ENCODE results near the gene ZNF761. TPM values are rescaled to one million over a fixed set of nuclear protein-coding genes. Genes with fewer than 3 reads are reported as not detected.
"Not testable (repeated sequence)": the region's sequence is repeated elsewhere in the genome, so short reads cannot be mapped to it uniquely, and the experiment has no call there.

Gene ZNF761
- total RNA-seq, 5 donors from 2014 or later (not counting 1 experiment from before 2014, with no cell fraction given): 9.6 to 14.5 (median 13.0) TPM

DNA sequence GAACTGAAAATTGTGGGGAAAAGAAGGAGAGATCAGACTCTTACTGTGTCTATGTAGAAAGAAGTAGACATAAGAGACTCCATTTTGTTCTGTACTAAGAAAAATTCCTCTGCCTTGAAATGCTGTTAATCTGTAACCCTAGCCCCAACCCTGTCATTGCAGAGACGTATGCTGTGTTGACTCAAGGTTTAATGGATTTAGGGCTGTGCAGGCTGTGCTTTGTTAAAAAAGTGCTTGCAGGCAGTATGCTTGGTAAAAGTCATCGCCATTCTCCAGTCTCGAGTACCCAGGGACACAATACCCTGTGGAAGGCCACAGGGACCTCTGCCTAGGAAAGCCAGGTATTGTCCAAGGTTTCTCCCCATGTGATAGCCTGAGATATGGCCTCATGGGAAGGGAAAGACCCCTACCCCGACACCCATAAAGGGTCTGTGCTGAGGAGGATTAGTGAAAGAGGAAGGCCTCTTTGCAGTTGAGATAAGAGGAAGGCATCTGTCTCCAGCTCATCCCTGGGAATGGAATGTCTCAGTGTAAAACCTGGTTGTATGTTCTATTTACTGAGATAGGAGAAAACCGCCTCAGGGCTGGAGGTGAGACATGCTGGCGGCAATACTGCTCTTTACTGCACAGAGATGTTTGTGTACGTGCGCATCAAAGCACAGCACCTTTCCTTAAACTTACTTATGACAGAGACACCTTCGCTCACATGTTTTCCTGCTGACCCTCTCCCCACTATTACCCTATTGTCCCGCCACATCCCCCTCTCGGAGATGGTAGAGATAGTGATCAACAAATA lies 11.1 kb upstream of the ZNF761 start:
- DNase-seq; H3K36me3 ChIP-seq (ENCODE audit: control insufficient read depth in 2 of 2, extremely low read depth in 1 of 2, insufficient read depth in 1 of 2, low read length in 1 of 2); H3K27me3 ChIP-seq (replicated peaks in 1 of 2; ENCODE audit: control insufficient read depth in 2 of 2, extremely low read depth in 1 of 2, insufficient read depth in 2 of 2, low read length in 1 of 2); CTCF ChIA-PET; H3K4me3 Mint-ChIP-seq; H3K27ac ChIP-seq (ENCODE audit: low read length); H3K36me3 Mint-ChIP-seq; H3K4me1 ChIP-seq (ENCODE audit: control insufficient read depth in 1 of 2, extremely low read depth in 1 of 2, insufficient read depth in 2 of 2, low read length in 2 of 2); H3K4me3 ChIP-seq (ENCODE audit: control insufficient read depth in 1 of 2, extremely low read depth in 1 of 2, low read length in 1 of 2); POLR2A ChIA-PET; ATAC-seq (replicated peaks in 1 of 4); H3K9me3 ChIP-seq; H3K27ac Mint-ChIP-seq; H3K27me3 Mint-ChIP-seq; H3K4me1 Mint-ChIP-seq: not testable (repeated sequence)
- peaks cover 4 to 25% (median 21%) of the 10 kb centered on the region in 3 donors for H3K9me3 Mint-ChIP-seq
- WGBS (ENCODE audit: insufficient coverage): 89% methylated on average over 2 of the region's 11 CpGs

DNA sequence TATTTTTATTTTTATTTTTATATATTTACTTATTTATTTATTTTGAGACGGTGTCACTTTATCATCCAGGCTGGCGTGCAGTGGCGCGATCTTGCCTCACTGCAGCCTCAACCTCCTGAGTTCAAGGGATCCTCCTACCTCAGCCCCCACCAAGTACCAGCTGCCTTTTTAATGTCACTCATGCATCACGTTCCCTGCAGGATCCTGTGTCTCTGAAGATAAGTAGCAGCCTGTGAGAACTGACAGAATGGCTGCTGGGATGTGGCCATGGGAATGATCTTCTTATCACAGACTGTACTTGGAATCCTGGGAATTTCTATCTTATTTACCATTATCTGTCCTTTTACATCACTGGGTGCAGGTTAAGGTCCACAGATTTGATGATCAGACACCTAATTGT lies 9.2 kb upstream of the ZNF761 start:
- no peak for DNase-seq
- H3K27me3 Mint-ChIP-seq: peaks cover 0 to 2% of the 10 kb centered on the region in 2 donors
- Histone ChIP-seq H3K9me3 (no peaks in the 10 kb centered on the region), H3K4me1 (ENCODE audit: control insufficient read depth in 1 of 2, extremely low read depth in 1 of 2, insufficient read depth in 2 of 2, low read length in 2 of 2) (peaks cover 0 to 6% of the 10 kb centered on the region in 2 experiments), H3K27ac (ENCODE audit: low read length) (no peak overlapping the region), H3K36me3 (ENCODE audit: control insufficient read depth in 2 of 2, extremely low read depth in 1 of 2, insufficient read depth in 1 of 2, low read length in 1 of 2) (no peaks in the 10 kb centered on the region), H3K4me3 (ENCODE audit: control insufficient read depth in 1 of 2, extremely low read depth in 1 of 2, low read length in 1 of 2) (no peak overlapping the region), H3K27me3 (replicated peaks in 1 of 2; ENCODE audit: control insufficient read depth in 2 of 2, extremely low read depth in 1 of 2, insufficient read depth in 2 of 2, low read length in 1 of 2) (no peaks in the 10 kb centered on the region)
- POLR2A ChIA-PET: no interaction called here
- H3K4me1 Mint-ChIP-seq: peaks cover 0 to 3% (median 2%) of the 10 kb centered on the region in 3 donors
- no peak overlapping the region for H3K27ac Mint-ChIP-seq
- no peak for ATAC-seq (replicated peaks in 1 of 4)
- H3K36me3 Mint-ChIP-seq: no peaks in the 10 kb centered on the region
- CTCF ChIA-PET: no interaction called here
- WGBS (ENCODE audit: insufficient coverage): no CpG with 5 or more reads among the region's 5 CpGs
- H3K4me3 Mint-ChIP-seq: no peak overlapping the region
- H3K9me3 Mint-ChIP-seq: peaks cover under 1 to 17% (median 12%) of the 10 kb centered on the region in 3 donors

DNA sequence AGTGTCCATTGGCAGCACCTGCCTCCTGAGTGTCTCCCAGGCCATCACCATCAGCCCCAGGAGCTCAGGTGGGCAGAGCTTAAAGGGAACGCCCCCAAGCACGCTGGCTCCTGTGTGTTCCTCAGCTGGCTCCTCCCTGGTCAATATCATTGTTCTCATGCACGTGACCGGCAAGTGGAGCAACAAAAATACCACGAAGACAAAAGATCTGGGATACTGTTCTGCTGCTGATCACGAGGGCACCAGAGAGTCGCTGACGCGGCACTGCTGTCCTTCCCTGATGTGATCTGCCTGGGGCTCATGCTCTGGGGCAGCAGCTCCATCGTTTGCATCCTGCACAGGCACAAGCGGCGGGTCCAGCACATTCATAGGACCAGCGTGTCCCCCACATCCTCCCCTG lies 8.7 kb upstream of the ZNF761 start:
- CTCF ChIA-PET: interaction anchor here in 1 of 2 donors (0.6 kb wide), 1 partner anchor 1522 kb away, joined by 3 read pairs; no protein-coding TSS in a partner anchor
- POLR2A ChIA-PET, H3K36me3 Mint-ChIP-seq: not testable (repeated sequence)

DNA sequence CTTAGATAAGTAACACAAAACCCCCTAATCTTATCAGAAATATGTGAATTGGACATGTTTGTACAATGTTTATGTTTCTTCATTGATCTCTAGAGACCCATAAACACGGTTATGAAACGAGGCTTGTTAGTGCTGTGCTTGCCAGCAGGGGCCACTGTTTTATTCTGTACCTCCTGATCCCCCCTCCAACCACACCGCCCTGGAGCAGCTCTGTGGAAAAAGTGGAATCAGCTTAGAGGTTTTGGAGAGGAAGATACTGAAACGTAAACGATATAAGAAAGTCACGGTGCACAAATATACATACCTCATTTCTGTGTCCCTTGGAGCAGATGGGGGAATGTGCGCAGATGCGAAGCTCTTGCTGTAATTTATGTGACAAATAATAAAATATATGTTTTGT lies 8.1 kb upstream of the ZNF761 start:
- POLR2A ChIA-PET; H3K27me3 ChIP-seq (replicated peaks in 1 of 2; ENCODE audit: control insufficient read depth in 2 of 2, extremely low read depth in 1 of 2, insufficient read depth in 2 of 2, low read length in 1 of 2); H3K27ac Mint-ChIP-seq; H3K27me3 Mint-ChIP-seq; H3K4me1 Mint-ChIP-seq; H3K4me1 ChIP-seq (ENCODE audit: control insufficient read depth in 1 of 2, extremely low read depth in 1 of 2, insufficient read depth in 2 of 2, low read length in 2 of 2); H3K9me3 ChIP-seq; H3K36me3 Mint-ChIP-seq; H3K27ac ChIP-seq (ENCODE audit: low read length); DNase-seq; H3K4me3 Mint-ChIP-seq; H3K36me3 ChIP-seq (ENCODE audit: control insufficient read depth in 2 of 2, extremely low read depth in 1 of 2, insufficient read depth in 1 of 2, low read length in 1 of 2); H3K4me3 ChIP-seq (ENCODE audit: control insufficient read depth in 1 of 2, extremely low read depth in 1 of 2, low read length in 1 of 2): not testable (repeated sequence)
- CTCF ChIA-PET: interaction anchor here in 1 of 2 donors (0.6 kb wide), 1 partner anchor 1522 kb away, joined by 3 read pairs; no protein-coding TSS in a partner anchor
- no CpG with 5 or more reads among the region's 8 CpGs for WGBS (ENCODE audit: insufficient coverage)
- peaks cover 0 to 14% (median 9%) of the 10 kb centered on the region in 3 donors for H3K9me3 Mint-ChIP-seq
- ATAC-seq (replicated peaks in 1 of 4): peak in 1 of 4 experiments; percentile 40

More for the DNA sequence above, 8.7 kb upstream of the ZNF761 start:
- H3K9me3 ChIP-seq; H3K36me3 ChIP-seq (ENCODE audit: control insufficient read depth in 2 of 2, extremely low read depth in 1 of 2, insufficient read depth in 1 of 2, low read length in 1 of 2); H3K27me3 ChIP-seq (replicated peaks in 1 of 2; ENCODE audit: control insufficient read depth in 2 of 2, extremely low read depth in 1 of 2, insufficient read depth in 2 of 2, low read length in 1 of 2); H3K4me3 ChIP-seq (ENCODE audit: control insufficient read depth in 1 of 2, extremely low read depth in 1 of 2, low read length in 1 of 2); H3K4me1 ChIP-seq (ENCODE audit: control insufficient read depth in 1 of 2, extremely low read depth in 1 of 2, insufficient read depth in 2 of 2, low read length in 2 of 2); ATAC-seq (replicated peaks in 1 of 4); H3K4me3 Mint-ChIP-seq; H3K4me1 Mint-ChIP-seq; H3K27me3 Mint-ChIP-seq; H3K27ac ChIP-seq (ENCODE audit: low read length); H3K27ac Mint-ChIP-seq; DNase-seq: not testable (repeated sequence)
- no CpG with 5 or more reads among the region's 13 CpGs for WGBS (ENCODE audit: insufficient coverage)
- peaks cover 0 to 14% (median 9%) of the 10 kb centered on the region in 3 donors for H3K9me3 Mint-ChIP-seq

DNA sequence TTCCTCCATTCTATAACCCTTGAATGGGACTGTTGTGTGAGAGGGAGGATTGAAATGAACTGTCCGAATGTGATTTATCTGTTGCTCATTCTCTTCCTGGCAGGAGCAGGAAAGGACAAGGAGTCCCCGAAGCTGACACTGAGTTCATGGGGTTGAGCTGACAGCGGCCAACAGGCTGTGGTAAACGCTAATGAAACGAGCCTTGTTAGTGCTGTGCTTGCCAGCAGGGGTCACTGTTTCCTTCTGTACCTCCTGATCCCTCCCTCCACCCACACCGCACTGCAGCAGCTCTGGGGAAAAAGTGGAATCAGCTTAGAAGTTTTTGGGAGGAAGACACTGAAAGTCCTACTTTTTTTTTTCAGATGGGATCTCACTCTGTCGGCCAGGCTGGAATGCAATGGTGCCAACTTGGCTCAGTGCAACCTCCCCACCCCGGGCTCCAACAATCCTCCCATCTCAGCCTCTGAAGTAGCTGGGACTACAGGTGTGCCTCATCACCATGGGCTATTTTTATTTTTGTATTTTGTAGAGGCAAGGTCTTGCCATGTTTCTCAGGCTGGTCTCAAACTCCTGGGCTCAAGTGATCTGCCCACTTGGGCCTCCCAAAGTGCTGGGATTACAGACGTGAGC lies 6.7 kb upstream of the ZNF761 start:
- Mint-ChIP-seq H3K4me1 (peaks cover 3 to 9% (median 5%) of the 10 kb centered on the region in 3 donors), H3K36me3 (no peaks in the 10 kb centered on the region), H3K27me3 (peaks cover 0 to 2% of the 10 kb centered on the region in 2 donors), H3K9me3 (peaks cover 0 to 7% (median 0%) of the 10 kb centered on the region in 3 donors), H3K27ac (no peak overlapping the region), H3K4me3 (no peak overlapping the region)
- Histone ChIP-seq H3K9me3 (no peaks in the 10 kb centered on the region), H3K27me3 (replicated peaks in 1 of 2; ENCODE audit: control insufficient read depth in 2 of 2, extremely low read depth in 1 of 2, insufficient read depth in 2 of 2, low read length in 1 of 2) (no peaks in the 10 kb centered on the region), H3K4me1 (ENCODE audit: control insufficient read depth in 1 of 2, extremely low read depth in 1 of 2, insufficient read depth in 2 of 2, low read length in 2 of 2) (peaks cover 0 to 6% of the 10 kb centered on the region in 2 experiments), H3K27ac (ENCODE audit: low read length) (no peak overlapping the region), H3K36me3 (ENCODE audit: control insufficient read depth in 2 of 2, extremely low read depth in 1 of 2, insufficient read depth in 1 of 2, low read length in 1 of 2) (no peaks in the 10 kb centered on the region), H3K4me3 (ENCODE audit: control insufficient read depth in 1 of 2, extremely low read depth in 1 of 2, low read length in 1 of 2) (no peak overlapping the region)
- ChIA-PET POLR2A (no interaction called here), CTCF (interaction anchor here (0.6 to 1.1 kb wide), 6 partner anchors 8 to 1041 kb away, joined by 3 to 7 read pairs (median 6); no protein-coding TSS in a partner anchor)
- 32% methylated on average over 4 of the region's 9 CpGs for WGBS (ENCODE audit: insufficient coverage)
- ATAC-seq (replicated peaks in 1 of 4): peak; percentile 85 to 92 (median 90)
- peak; percentile 21 to 85 (median 57) for DNase-seq

DNA sequence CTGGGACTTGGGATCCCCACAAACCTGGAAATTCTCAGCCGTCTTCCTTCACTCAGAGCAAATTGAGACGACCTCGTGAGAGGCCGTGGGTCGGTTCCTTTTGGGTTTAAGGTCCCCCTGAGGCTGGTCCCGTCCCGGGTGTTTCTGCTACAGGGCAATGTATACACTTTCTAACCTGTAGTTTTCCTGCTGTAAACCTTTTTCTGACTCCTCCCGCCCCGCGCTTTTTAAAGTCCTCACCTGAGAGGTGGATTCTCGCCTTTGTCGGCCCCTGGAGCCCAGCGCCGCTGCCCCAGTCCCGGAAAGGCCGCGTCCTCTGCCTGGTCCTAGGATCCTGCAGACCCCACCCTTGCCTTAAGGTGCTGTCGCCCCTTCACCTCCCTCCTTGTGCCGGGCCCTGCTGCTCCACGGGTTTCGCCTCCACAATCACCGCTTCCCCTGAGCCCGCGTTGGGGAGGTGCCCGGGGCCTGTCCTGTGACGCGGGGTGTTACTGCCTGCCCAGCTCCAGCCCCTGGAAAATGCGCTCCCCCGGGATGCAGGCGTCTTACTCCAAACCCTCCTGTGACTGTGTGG lies 391 bp downstream of the ZNF761 start:
- DNase-seq (peak in 6 of 35 experiments; percentile 0 to 10 (median 4)), ATAC-seq (replicated peaks in 1 of 4) (peak; percentile 41 to 56 (median 42))
- Histone ChIP-seq H3K4me1 (ENCODE audit: control insufficient read depth in 1 of 2, extremely low read depth in 1 of 2, insufficient read depth in 2 of 2, low read length in 2 of 2) (peaks cover 0 to 16% of the 10 kb centered on the region in 2 experiments), H3K4me3 (ENCODE audit: control insufficient read depth in 1 of 2, extremely low read depth in 1 of 2, low read length in 1 of 2) (peak overlapping the region; percentile 80 to 82), H3K27me3 (replicated peaks in 1 of 2; ENCODE audit: control insufficient read depth in 2 of 2, extremely low read depth in 1 of 2, insufficient read depth in 2 of 2, low read length in 1 of 2) (no peaks in the 10 kb centered on the region), H3K9me3 (no peaks in the 10 kb centered on the region), H3K27ac (ENCODE audit: low read length) (peak overlapping the region; percentile 69), H3K36me3 (ENCODE audit: control insufficient read depth in 2 of 2, extremely low read depth in 1 of 2, insufficient read depth in 1 of 2, low read length in 1 of 2) (peaks cover 0 to 22% of the 10 kb centered on the region in 2 donors)
- WGBS (ENCODE audit: insufficient coverage): 0% methylated on average over 18 of the region's 30 CpGs
- peaks cover 0 to 7% (median 7%) of the 10 kb centered on the region in 3 donors for H3K9me3 Mint-ChIP-seq
- peaks cover 37% of the 10 kb centered on the region for H3K36me3 Mint-ChIP-seq
- no peaks in the 10 kb centered on the region for H3K27me3 Mint-ChIP-seq
- H3K27ac Mint-ChIP-seq: peak overlapping the region; percentile 94 to 96
- CTCF ChIA-PET: interaction anchor here in 1 of 2 donors (0.5 to 0.6 kb wide), 2 partner anchors 313 to 531 kb away, joined by 4 to 6 read pairs; no protein-coding TSS in a partner anchor
- H3K4me1 Mint-ChIP-seq: peaks cover 39 to 51% (median 49%) of the 10 kb centered on the region in 3 donors
- H3K4me3 Mint-ChIP-seq: peak overlapping the region; percentile 87 to 96 (median 95)
- POLR2A ChIA-PET: no interaction called here
